ENCODE measurements around the gene SLC44A3. TPM values are rescaled to one million over a fixed set of nuclear protein-coding genes. Genes with fewer than 3 reads are reported as not detected.
A peak's percentile ranks its signal among the peaks of the same experiment; 100 is the strongest.

Gene SLC44A3
- total RNA-seq, 1 donor from 2014 or later = 129 TPM

DNA sequence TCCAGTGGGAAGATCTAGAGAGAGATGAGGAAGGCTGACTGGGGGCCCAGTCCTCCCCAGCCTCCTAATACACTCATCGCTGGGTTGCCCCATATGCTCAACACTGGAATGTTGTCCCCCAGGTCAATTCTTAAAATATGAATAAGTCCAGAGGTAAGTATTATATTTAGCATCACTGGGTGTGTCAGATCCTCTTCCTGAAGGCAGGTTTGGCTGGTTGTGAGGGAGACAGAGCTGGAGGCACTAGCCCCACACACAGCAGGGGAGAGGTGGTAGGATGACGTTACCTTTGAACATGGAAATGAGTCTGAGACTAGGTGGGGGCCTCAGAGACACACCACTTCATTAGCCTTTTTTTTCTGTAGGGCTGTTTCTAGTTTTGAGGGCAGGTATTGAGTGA is 42.6 kb downstream of the SLC44A3 start:
- Mint-ChIP-seq H3K27ac (ENCODE audit: unreplicated experiment) (no peak overlapping the region), H3K4me3 (ENCODE audit: unreplicated experiment) (no peak overlapping the region), H3K9me3 (ENCODE audit: unreplicated experiment) (peaks cover 1% of the 10 kb centered on the region), H3K36me3 (ENCODE audit: unreplicated experiment) (no peaks in the 10 kb centered on the region), H3K4me1 (ENCODE audit: low read depth, unreplicated experiment) (peaks cover 54% of the 10 kb centered on the region), H3K27me3 (ENCODE audit: unreplicated experiment) (peaks cover 7% of the 10 kb centered on the region)
- DNase-seq = no peak
- TF ChIP-seq, protein P1, sequence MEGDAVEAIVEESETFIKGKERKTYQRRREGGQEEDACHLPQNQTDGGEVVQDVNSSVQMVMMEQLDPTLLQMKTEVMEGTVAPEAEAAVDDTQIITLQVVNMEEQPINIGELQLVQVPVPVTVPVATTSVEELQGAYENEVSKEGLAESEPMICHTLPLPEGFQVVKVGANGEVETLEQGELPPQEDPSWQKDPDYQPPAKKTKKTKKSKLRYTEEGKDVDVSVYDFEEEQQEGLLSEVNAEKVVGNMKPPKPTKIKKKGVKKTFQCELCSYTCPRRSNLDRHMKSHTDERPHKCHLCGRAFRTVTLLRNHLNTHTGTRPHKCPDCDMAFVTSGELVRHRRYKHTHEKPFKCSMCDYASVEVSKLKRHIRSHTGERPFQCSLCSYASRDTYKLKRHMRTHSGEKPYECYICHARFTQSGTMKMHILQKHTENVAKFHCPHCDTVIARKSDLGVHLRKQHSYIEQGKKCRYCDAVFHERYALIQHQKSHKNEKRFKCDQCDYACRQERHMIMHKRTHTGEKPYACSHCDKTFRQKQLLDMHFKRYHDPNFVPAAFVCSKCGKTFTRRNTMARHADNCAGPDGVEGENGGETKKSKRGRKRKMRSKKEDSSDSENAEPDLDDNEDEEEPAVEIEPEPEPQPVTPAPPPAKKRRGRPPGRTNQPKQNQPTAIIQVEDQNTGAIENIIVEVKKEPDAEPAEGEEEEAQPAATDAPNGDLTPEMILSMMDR (IDR thresholded peaks at IDR 0.05; ENCODE audit: partially characterized antibody, unreplicated experiment) = no peak

DNA sequence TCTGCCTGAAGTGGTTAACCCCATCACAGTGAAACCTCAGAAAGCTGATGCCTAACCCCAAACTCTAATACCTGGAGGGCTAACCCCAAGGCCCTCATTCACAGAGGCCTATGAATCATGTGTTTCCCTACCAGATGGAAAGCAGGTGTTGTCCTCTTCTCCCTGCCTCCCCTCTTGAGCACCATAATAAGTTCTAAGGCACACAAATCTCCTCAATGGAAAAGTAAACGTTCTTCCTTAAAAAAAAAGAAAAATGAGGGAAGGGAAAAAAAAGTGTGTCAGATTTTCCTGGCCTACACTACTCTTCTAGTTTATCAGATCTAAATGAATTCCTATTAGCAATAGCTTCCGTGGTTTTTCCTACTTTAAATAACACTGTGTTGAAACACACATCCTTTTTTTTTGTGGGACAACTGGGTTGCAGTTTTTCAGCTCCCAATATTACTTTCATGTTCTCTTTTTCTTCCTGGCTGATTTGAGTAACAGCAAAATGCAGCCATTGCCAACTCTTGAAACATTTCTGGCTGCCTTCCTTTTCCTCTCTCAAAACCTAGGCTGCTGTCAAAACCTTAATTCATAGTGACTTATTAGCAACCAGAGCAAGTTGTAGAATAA is 43.2 kb downstream of the SLC44A3 start:
- peaks cover 1% of the 10 kb centered on the region for H3K9me3 Mint-ChIP-seq (ENCODE audit: unreplicated experiment)
- H3K4me1 Mint-ChIP-seq (ENCODE audit: low read depth, unreplicated experiment) = peaks cover 54% of the 10 kb centered on the region
- H3K4me3 Mint-ChIP-seq (ENCODE audit: unreplicated experiment) = peak overlapping the region; percentile 43
- no peaks in the 10 kb centered on the region for H3K36me3 Mint-ChIP-seq (ENCODE audit: unreplicated experiment)
- TF ChIP-seq, protein P1 (IDR thresholded peaks at IDR 0.05; ENCODE audit: partially characterized antibody, unreplicated experiment) = no peak
- no peak overlapping the region for H3K27ac Mint-ChIP-seq (ENCODE audit: unreplicated experiment)
- H3K27me3 Mint-ChIP-seq (ENCODE audit: unreplicated experiment) = peaks cover 7% of the 10 kb centered on the region
- no peak for DNase-seq

DNA sequence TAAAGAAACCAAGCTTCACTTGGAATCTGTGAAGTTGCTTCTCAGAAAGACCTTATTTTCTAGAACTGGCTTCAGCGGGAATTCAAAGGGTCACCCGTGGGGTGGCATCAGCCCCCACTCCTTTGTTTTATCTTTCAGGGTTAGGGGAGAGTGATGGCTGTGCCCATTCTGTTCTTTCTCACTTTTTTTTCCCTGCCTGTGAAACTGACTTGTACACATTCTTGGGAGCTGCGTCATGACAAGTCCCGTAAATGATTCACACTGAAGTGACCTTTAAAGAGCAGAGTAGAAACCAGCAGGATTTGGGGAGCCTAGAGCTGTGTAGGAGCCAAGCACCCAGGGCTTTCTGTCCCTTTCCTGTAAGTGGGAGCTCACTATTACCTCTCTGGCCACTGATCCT is 43.8 kb downstream of the SLC44A3 start:
- Mint-ChIP-seq H3K36me3 (ENCODE audit: unreplicated experiment) (no peaks in the 10 kb centered on the region), H3K27me3 (ENCODE audit: unreplicated experiment) (peaks cover 7% of the 10 kb centered on the region), H3K4me1 (ENCODE audit: low read depth, unreplicated experiment) (peaks cover 54% of the 10 kb centered on the region), H3K27ac (ENCODE audit: unreplicated experiment) (peak overlapping the region; percentile 46), H3K4me3 (ENCODE audit: unreplicated experiment) (peak overlapping the region; percentile 41), H3K9me3 (ENCODE audit: unreplicated experiment) (peaks cover 1% of the 10 kb centered on the region)
- TF ChIP-seq, protein P1 (IDR thresholded peaks at IDR 0.05; ENCODE audit: partially characterized antibody, unreplicated experiment) = no peak
- DNase-seq = no peak

DNA sequence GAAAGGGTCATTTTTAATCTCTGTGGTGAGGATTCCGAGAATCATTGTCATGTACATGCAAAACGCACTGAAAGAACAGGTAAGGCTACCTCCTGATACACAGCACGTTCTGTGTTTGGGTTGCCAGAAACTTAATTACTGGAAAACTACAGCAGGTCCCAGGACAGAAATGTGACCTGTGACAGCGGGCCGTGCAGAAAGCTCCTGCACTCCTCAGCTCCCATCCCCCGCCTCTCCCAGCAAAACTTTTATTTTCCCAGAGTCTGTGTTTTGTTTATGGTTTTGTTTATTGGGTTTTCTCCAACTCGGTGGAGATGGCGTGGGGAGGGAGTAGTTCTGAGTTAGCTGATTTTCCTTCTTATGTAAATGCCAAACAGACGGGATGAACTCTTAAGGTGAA is 44.7 kb downstream of the SLC44A3 start:
- no peak for DNase-seq
- no peak overlapping the region for H3K27ac Mint-ChIP-seq (ENCODE audit: unreplicated experiment)

DNA sequence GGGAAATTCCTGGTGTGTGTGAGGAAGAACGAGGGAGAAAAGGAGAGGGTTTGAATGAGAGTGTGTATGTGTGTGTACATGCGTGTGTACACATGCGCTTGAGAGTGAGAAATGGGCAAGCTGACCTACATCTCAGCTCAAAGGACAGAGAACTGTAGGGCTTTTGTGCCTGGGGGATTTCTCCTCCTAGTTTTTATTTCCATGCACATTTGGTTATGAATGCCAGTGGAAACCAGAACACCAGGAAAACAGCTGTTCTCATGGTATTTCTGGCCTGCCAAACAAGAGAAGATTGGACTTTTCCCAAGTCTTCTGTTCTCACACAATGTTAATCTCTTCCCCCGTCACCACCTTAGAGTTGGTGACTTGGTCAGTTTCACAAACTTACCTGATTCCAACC is 45.2 kb downstream of the SLC44A3 start:
- peaks cover 1% of the 10 kb centered on the region for H3K9me3 Mint-ChIP-seq (ENCODE audit: unreplicated experiment)
- no peaks in the 10 kb centered on the region for H3K36me3 Mint-ChIP-seq (ENCODE audit: unreplicated experiment)
- peaks cover 2% of the 10 kb centered on the region for H3K27me3 Mint-ChIP-seq (ENCODE audit: unreplicated experiment)
- TF ChIP-seq, protein P1 (IDR thresholded peaks at IDR 0.05; ENCODE audit: partially characterized antibody, unreplicated experiment) = no peak
- H3K27ac Mint-ChIP-seq (ENCODE audit: unreplicated experiment) = peak overlapping the region; percentile 26
- H3K4me1 Mint-ChIP-seq (ENCODE audit: low read depth, unreplicated experiment) = peaks cover 46% of the 10 kb centered on the region
- DNase-seq = no peak
- peak overlapping the region; percentile 44 for H3K4me3 Mint-ChIP-seq (ENCODE audit: unreplicated experiment)

More for the DNA sequence above, 44.7 kb downstream of the SLC44A3 start:
- peaks cover 5% of the 10 kb centered on the region for H3K27me3 Mint-ChIP-seq (ENCODE audit: unreplicated experiment)
- no peak overlapping the region for H3K4me3 Mint-ChIP-seq (ENCODE audit: unreplicated experiment)
- H3K36me3 Mint-ChIP-seq (ENCODE audit: unreplicated experiment) = no peaks in the 10 kb centered on the region
- H3K4me1 Mint-ChIP-seq (ENCODE audit: low read depth, unreplicated experiment) = peaks cover 51% of the 10 kb centered on the region
- TF ChIP-seq, protein P1 (IDR thresholded peaks at IDR 0.05; ENCODE audit: partially characterized antibody, unreplicated experiment) = no peak
- peaks cover 1% of the 10 kb centered on the region for H3K9me3 Mint-ChIP-seq (ENCODE audit: unreplicated experiment)
